Neural progenitor cell (in vitro differentiated cells): ENCODE measurements around the gene RXRA.

Experiments
- CTCF ChIP-seq: fragments of 200-600 bp; sonication (generic); IDR thresholded peaks from 2 replicates; pipeline ENCODE4 v1.5.1; 2017; ENCODE audit warnings: antibody characterized with exemption, mild to moderate bottlenecking
- EZH2 ChIP-seq: fragments of 200-600 bp; sonication (generic); IDR thresholded peaks from 2 replicates; pipeline ENCODE4 v1.6.1; 2017; ENCODE audit warnings: antibody characterized with exemption, mild to moderate bottlenecking, moderate library complexity

- TF ChIP-seq CTCF (no peak), EZH2 (no peak)
These were observed 134.6 kb downstream of the RXRA start for GRCh38 chr9:134460896-134461295.
